MM.1S (cell line): ENCODE data around the gene BCL2.

ENCODE experiments used
- DNase-seq: peaks from one replicate; pipeline ENCODE4 v3.0.0-alpha.2; 2015
- H2AFZ ChIP-seq: fragments of 300-600 bp; sonication (generic); 2 replicates; pipeline ENCODE4 v1.6.0; 2016; ENCODE audit warnings: antibody characterized with exemption, low read length
- H3F3A ChIP-seq: fragments of 300-600 bp; sonication (generic); 2 replicates; pipeline ENCODE4 v1.6.1; 2016; ENCODE audit warnings: mild to moderate bottlenecking, antibody characterized with exemption, low read length, moderate library complexity, mixed read lengths; ENCODE audit not compliant: insufficient read depth
- H3K27ac ChIP-seq: fragments of 300-600 bp; sonication (generic); 2 replicates; pipeline ENCODE4 v1.5.1; 2016; ENCODE audit warnings: mild to moderate bottlenecking, low read length
- H3K27me3 ChIP-seq: fragments of 300-600 bp; sonication (generic); replicated peaks from 2 replicates; pipeline ENCODE4 v1.6.0; 2016; ENCODE audit warnings: low read length; ENCODE audit not compliant: insufficient read depth
- H3K36me3 ChIP-seq: fragments of 300-600 bp; sonication (generic); replicated peaks from 2 replicates; pipeline ENCODE4 v1.6.1; 2016; ENCODE audit warnings: mild to moderate bottlenecking, low read length, mixed read lengths; ENCODE audit not compliant: insufficient read depth
- H3K4me1 ChIP-seq: fragments of 300-600 bp; sonication (generic); 2 replicates; pipeline ENCODE4 v1.6.1; 2016; ENCODE audit warnings: low read length, mixed read lengths
- H3K4me2 ChIP-seq: fragments of 300-600 bp; sonication (generic); 2 replicates; pipeline ENCODE4 v1.6.0; 2016; ENCODE audit warnings: low read depth, low read length
- H3K4me3 ChIP-seq: fragments of 300-600 bp; sonication (generic); 2 replicates; pipeline ENCODE4 v1.5.1; 2016; ENCODE audit warnings: low read length, mixed read lengths
- H3K79me2 ChIP-seq: fragments of 300-600 bp; sonication (generic); 2 replicates; pipeline ENCODE4 v1.6.1; 2016; ENCODE audit warnings: mixed run types, low read length, mixed read lengths
- H3K9ac ChIP-seq: fragments of 300-600 bp; sonication (generic); 2 replicates; pipeline ENCODE4 v1.6.1; 2016; ENCODE audit warnings: low read length, mixed read lengths
- H3K9me2 ChIP-seq: fragments of 300-600 bp; sonication (generic); replicated peaks from 2 replicates; pipeline ENCODE4 v1.6.1; 2016; ENCODE audit warnings: mild to moderate bottlenecking, low read length, mixed read lengths; ENCODE audit not compliant: insufficient read depth
- H3K9me3 ChIP-seq: fragments of 300-600 bp; sonication (generic); replicated peaks from 2 replicates; pipeline ENCODE4 v1.6.1; 2016; ENCODE audit warnings: mild to moderate bottlenecking, low read length, mixed read lengths; ENCODE audit not compliant: insufficient read depth
- H4K20me1 ChIP-seq: fragments of 300-600 bp; sonication (generic); 2 replicates; pipeline ENCODE4 v1.6.1; 2016; ENCODE audit warnings: mild to moderate bottlenecking, low read length, moderate library complexity, mixed read lengths; ENCODE audit not compliant: insufficient read depth
- CTCF ChIP-seq: fragments of 300-600 bp; sonication (generic); IDR thresholded peaks from 2 replicates; pipeline ENCODE4 v1.5.1; 2016; ENCODE audit warnings: antibody characterized with exemption, low read length, mixed read lengths
- EZH2 ChIP-seq: fragments of 300-600 bp; sonication (generic); optimal IDR thresholded peaks from 2 replicates; pipeline ENCODE3; 2017; ENCODE audit warnings: low read depth, mild to moderate bottlenecking, antibody characterized with exemption, low read length, mixed read lengths
- EZH2phosphoT487 ChIP-seq: fragments of 300-600 bp; sonication (generic); IDR thresholded peaks from 2 replicates; pipeline ENCODE4 v1.6.1; 2018; ENCODE audit warnings: antibody characterized with exemption, low read length

The BCL2 gene

GRCh38 chr18:63197246-63197869, 122.2 kb downstream of the BCL2 start:
- peaks cover 17% of the 10 kb centered on the region for H3K4me1 ChIP-seq
- no peak for TF ChIP-seq CTCF
- TF ChIP-seq EZH2phosphoT487: no peak
- no peak for TF ChIP-seq EZH2
- no peaks in the 10 kb centered on the region for H3F3A ChIP-seq
- H3K36me3 ChIP-seq: no peaks in the 10 kb centered on the region
- peaks cover 70% of the 10 kb centered on the region for H3K79me2 ChIP-seq
- no peak overlapping the region for H3K27ac ChIP-seq
- no peaks in the 10 kb centered on the region for H3K27me3 ChIP-seq
- H3K9me2 ChIP-seq: no peaks in the 10 kb centered on the region
- no peak overlapping the region for H2AFZ ChIP-seq
- no peaks in the 10 kb centered on the region for H3K9me3 ChIP-seq
- no peak overlapping the region for H3K4me2 ChIP-seq
- H4K20me1 ChIP-seq: no peaks in the 10 kb centered on the region
- DNase-seq: no peak
- no peak overlapping the region for H3K9ac ChIP-seq
- no peak overlapping the region for H3K4me3 ChIP-seq

GRCh38 chr18:63195326-63196159, 124.0 kb downstream of the BCL2 start:
- no peaks in the 10 kb centered on the region for H3K27me3 ChIP-seq
- TF ChIP-seq EZH2phosphoT487 (no peak), CTCF (no peak), EZH2 (no peak)

GRCh38 chr18:63192885-63193349, 126.7 kb downstream of the BCL2 start:
- H3K36me3 ChIP-seq: no peaks in the 10 kb centered on the region
- H4K20me1 ChIP-seq: no peaks in the 10 kb centered on the region
- no peak overlapping the region for H3K4me3 ChIP-seq
- H3K79me2 ChIP-seq: peaks cover 57% of the 10 kb centered on the region
- H3F3A ChIP-seq: peaks cover 5% of the 10 kb centered on the region; the same call in 1 of the 2 replicates
- H3K4me1 ChIP-seq: peaks cover 27% of the 10 kb centered on the region
- H3K4me2 ChIP-seq: 0 out of 2 replicates have a peak overlapping the region, but pooled peaks have one; percentile 0
- peak overlapping the region; percentile 24; the same call in 1 of the 2 replicates for H3K27ac ChIP-seq
- no peaks in the 10 kb centered on the region for H3K27me3 ChIP-seq
- no peak overlapping the region for H2AFZ ChIP-seq
- H3K9ac ChIP-seq: no peak overlapping the region
- TF ChIP-seq EZH2phosphoT487: no peak
- TF ChIP-seq EZH2: no peak
- TF ChIP-seq CTCF: no peak
- no peaks in the 10 kb centered on the region for H3K9me2 ChIP-seq
- peak; percentile 28 for DNase-seq
- H3K9me3 ChIP-seq: no peaks in the 10 kb centered on the region

More at GRCh38 chr18:63195326-63196159, 124.0 kb downstream of the BCL2 start:
- DNase-seq: no peak
- no peaks in the 10 kb centered on the region for H3K9me2 ChIP-seq
- H3K9me3 ChIP-seq: no peaks in the 10 kb centered on the region
- no peak overlapping the region for H3K4me2 ChIP-seq
- H2AFZ ChIP-seq: no peak overlapping the region
- H3K79me2 ChIP-seq: peaks cover 66% of the 10 kb centered on the region
- H3K4me1 ChIP-seq: peaks cover 22% of the 10 kb centered on the region
- no peaks in the 10 kb centered on the region for H3F3A ChIP-seq
- no peak overlapping the region for H3K4me3 ChIP-seq
- no peak overlapping the region for H3K27ac ChIP-seq
- no peak overlapping the region for H3K9ac ChIP-seq
- no peaks in the 10 kb centered on the region for H3K36me3 ChIP-seq
- H4K20me1 ChIP-seq: no peaks in the 10 kb centered on the region
